Adipocyte (in vitro differentiated cells): ENCODE results near the gene GAGE12C.
"Not testable (repeated sequence)": the region's sequence is repeated elsewhere in the genome, so short reads cannot be mapped to it uniquely, and the experiment has no call there.

ENCODE experiments used
- DNase-seq: peaks from one replicate; pipeline ENCODE4 v3.0.0-alpha.2; 2015; ENCODE audit warnings: low read depth
- H3K27me3 ChIP-seq: replicated peaks from 2 replicates; pipeline ENCODE4 v1.7.0; 2013; ENCODE audit warnings: mild to moderate bottlenecking, low read length, moderate library complexity; ENCODE audit not compliant: control insufficient read depth, insufficient read depth
- H3K36me3 ChIP-seq: 2 replicates; pipeline ENCODE4 v1.7.0; 2013; ENCODE audit warnings: low read length, mild to moderate bottlenecking, moderate library complexity; ENCODE audit not compliant: control insufficient read depth, insufficient read depth, severe bottlenecking
- H3K4me1 ChIP-seq: 2 replicates; pipeline ENCODE4 v1.7.0; 2013; ENCODE audit warnings: mild to moderate bottlenecking, low read length, moderate library complexity; ENCODE audit not compliant: control insufficient read depth, insufficient read depth
- H3K4me3 ChIP-seq: 2 replicates; pipeline ENCODE4 v1.7.0; 2013; ENCODE audit warnings: mild to moderate bottlenecking, low read length, moderate library complexity
- H3K9ac ChIP-seq: 2 replicates; pipeline ENCODE4 v1.7.0; 2013; ENCODE audit warnings: mild to moderate bottlenecking, low read length, moderate library complexity
- H3K9me3 ChIP-seq: 2 replicates; pipeline ENCODE4 v1.7.0; 2013; ENCODE audit warnings: mild to moderate bottlenecking, low read length, moderate library complexity; ENCODE audit not compliant: control insufficient read depth

Gene GAGE12C

DNA sequence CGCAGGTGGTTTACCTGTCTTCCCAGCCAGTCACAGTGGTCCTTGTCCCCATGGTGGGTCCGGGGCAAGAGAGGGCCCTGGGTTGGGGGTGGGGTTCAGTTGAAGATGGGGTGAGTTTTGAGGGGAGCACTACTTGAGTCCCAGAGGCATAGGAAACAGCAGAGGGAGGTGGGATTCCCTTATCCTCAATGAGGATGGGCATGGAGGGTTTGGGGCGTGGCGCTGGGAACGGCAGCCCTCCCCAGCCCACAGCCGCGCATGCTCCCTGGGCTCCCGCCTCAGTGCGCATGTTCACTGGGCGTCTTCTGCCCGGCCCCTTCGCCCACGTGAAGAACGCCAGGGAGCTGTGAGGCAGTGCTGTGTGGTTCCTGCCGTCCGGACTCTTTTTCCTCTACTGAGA lies at the start of gene GAGE12C:
Gene GAGE12C (plus strand): TSS at position 301 of the 400 bp plus-strand sequence. CDS start 1,155 bp downstream, outside the sequence.
- H3K9ac ChIP-seq, DNase-seq, H3K4me1 ChIP-seq, H3K36me3 ChIP-seq, H3K27me3 ChIP-seq, H3K9me3 ChIP-seq, H3K4me3 ChIP-seq: not testable (repeated sequence)

- not testable (repeated sequence) for H3K4me3 ChIP-seq, H3K4me1 ChIP-seq, H3K9ac ChIP-seq, H3K9me3 ChIP-seq, H3K27me3 ChIP-seq, DNase-seq, H3K36me3 ChIP-seq
Measured at GRCh38 chrX:49541433-49541832, 9.5 kb downstream of the GAGE12C start, which contains the start of gene GAGE12D. Gene GAGE12D, plus strand, starts transcription at chrX:49541733. Its CDS starts 1,155 bp downstream, at chrX:49542888.

DNA sequence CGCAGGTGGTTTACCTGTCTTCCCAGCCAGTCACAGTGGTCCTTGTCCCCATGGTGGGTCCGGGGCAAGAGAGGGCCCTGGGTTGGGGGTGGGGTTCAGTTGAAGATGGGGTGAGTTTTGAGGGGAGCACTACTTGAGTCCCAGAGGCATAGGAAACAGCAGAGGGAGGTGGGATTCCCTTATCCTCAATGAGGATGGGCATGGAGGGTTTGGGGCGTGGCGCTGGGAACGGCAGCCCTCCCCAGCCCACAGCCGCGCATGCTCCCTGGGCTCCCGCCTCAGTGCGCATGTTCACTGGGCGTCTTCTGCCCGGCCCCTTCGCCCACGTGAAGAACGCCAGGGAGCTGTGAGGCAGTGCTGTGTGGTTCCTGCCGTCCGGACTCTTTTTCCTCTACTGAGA lies 19.0 kb downstream of the GAGE12C start, which contains the start of gene GAGE12E:
Gene GAGE12E (plus strand): TSS at position 301 of the 400 bp plus-strand sequence. CDS start 1,155 bp downstream, outside the sequence.
- not testable (repeated sequence) for H3K36me3 ChIP-seq, H3K4me1 ChIP-seq, DNase-seq, H3K4me3 ChIP-seq, H3K27me3 ChIP-seq, H3K9ac ChIP-seq, H3K9me3 ChIP-seq

DNA sequence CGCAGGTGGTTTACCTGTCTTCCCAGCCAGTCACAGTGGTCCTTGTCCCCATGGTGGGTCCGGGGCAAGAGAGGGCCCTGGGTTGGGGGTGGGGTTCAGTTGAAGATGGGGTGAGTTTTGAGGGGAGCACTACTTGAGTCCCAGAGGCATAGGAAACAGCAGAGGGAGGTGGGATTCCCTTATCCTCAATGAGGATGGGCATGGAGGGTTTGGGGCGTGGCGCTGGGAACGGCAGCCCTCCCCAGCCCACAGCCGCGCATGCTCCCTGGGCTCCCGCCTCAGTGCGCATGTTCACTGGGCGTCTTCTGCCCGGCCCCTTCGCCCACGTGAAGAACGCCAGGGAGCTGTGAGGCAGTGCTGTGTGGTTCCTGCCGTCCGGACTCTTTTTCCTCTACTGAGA lies 28.6 kb downstream of the GAGE12C start, which contains the start of gene GAGE12F:
Gene GAGE12F (plus strand): TSS at position 301 of the 400 bp plus-strand sequence. CDS start 1,155 bp downstream, outside the sequence.
- H3K27me3 ChIP-seq, H3K9ac ChIP-seq, DNase-seq, H3K9me3 ChIP-seq, H3K36me3 ChIP-seq, H3K4me1 ChIP-seq, H3K4me3 ChIP-seq: not testable (repeated sequence)

DNA sequence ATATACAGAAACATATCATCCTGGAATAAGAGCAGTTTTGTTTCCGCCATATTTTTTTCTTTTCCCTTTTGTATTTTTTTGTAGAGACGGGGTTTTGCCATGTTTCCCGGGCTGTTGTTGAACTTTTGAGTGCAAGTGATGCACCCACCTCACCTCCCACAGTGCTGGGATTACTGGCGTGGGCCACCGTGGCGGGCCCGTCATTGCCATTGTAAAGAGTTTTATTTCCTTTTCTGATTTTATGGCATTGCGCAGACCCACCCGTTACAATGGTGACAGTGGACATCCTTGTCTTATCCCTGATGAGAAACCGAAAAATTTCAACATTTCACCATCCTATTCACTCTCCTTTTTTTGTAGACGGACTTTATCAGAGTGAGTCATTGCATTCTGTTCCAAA lies 36.8 kb downstream of the GAGE12C start:
- DNase-seq, H3K27me3 ChIP-seq, H3K4me1 ChIP-seq, H3K9me3 ChIP-seq, H3K4me3 ChIP-seq, H3K36me3 ChIP-seq, H3K9ac ChIP-seq: not testable (repeated sequence)

- not testable (repeated sequence) for H3K27me3 ChIP-seq, H3K36me3 ChIP-seq, H3K4me3 ChIP-seq, H3K9ac ChIP-seq, DNase-seq, H3K9me3 ChIP-seq, H3K4me1 ChIP-seq
Measured at GRCh38 chrX:49569152-49569551, 37.2 kb downstream of the GAGE12C start.

DNA sequence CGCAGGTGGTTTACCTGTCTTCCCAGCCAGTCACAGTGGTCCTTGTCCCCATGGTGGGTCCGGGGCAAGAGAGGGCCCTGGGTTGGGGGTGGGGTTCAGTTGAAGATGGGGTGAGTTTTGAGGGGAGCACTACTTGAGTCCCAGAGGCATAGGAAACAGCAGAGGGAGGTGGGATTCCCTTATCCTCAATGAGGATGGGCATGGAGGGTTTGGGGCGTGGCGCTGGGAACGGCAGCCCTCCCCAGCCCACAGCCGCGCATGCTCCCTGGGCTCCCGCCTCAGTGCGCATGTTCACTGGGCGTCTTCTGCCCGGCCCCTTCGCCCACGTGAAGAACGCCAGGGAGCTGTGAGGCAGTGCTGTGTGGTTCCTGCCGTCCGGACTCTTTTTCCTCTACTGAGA lies 38.1 kb downstream of the GAGE12C start, which contains the start of gene GAGE12G:
Gene GAGE12G (plus strand): TSS at position 301 of the 400 bp plus-strand sequence. CDS start 1,155 bp downstream, outside the sequence.
- H3K36me3 ChIP-seq, result not testable (repeated sequence)

GRCh38 chrX:49579649-49580048 lies 47.7 kb downstream of the GAGE12C start, which contains the start of gene GAGE12H:
Gene GAGE12H, plus strand, starts transcription at chrX:49579949. Its CDS starts 1,155 bp downstream, at chrX:49581104.
- not testable (repeated sequence) for H3K27me3 ChIP-seq, H3K4me3 ChIP-seq, H3K9me3 ChIP-seq, H3K36me3 ChIP-seq, H3K9ac ChIP-seq, DNase-seq, H3K4me1 ChIP-seq

More for the DNA sequence above, 38.1 kb downstream of the GAGE12C start, which contains the start of gene GAGE12G:
- not testable (repeated sequence) for H3K4me3 ChIP-seq, H3K27me3 ChIP-seq, H3K9ac ChIP-seq, H3K4me1 ChIP-seq, H3K9me3 ChIP-seq, DNase-seq
